Femur (tissue), 1 donor: ENCODE measurements around the gene PIEZO2.
"Not testable (repeated sequence)": the region's sequence is repeated elsewhere in the genome, so short reads cannot be mapped to it uniquely, and the experiment has no call there.

ENCODE experiments used
- DNase-seq: peaks from one replicate; pipeline ENCODE4 v3.0.0-alpha.2; 2017

Gene PIEZO2

GRCh38 chr18:10660179-10660884 lies 489.0 kb downstream of the PIEZO2 start:
- DNase-seq = peak; percentile 84

- DNase-seq = no peak
Observed at GRCh38 chr18:10659594-10659993, 489.8 kb downstream of the PIEZO2 start.

DNA sequence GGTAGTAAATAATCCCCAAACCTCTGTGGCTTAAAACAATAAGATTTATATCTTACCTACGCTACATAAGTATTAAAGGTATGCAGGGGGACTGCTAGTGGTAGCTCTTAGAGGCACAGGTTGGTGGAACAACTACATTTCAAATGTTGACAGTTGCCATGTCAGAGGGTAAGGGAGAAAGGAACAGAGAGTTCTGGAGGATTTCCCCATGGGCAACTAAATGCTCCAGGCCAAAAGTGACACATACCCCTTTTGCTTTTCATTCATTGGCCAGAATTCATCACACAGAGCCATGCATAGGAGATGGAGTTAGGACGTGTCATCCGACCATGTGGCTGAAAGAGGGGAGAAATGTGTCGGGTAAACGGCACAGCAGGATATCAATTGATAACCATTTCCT lies 490.4 kb downstream of the PIEZO2 start:
- DNase-seq = no peak

DNA sequence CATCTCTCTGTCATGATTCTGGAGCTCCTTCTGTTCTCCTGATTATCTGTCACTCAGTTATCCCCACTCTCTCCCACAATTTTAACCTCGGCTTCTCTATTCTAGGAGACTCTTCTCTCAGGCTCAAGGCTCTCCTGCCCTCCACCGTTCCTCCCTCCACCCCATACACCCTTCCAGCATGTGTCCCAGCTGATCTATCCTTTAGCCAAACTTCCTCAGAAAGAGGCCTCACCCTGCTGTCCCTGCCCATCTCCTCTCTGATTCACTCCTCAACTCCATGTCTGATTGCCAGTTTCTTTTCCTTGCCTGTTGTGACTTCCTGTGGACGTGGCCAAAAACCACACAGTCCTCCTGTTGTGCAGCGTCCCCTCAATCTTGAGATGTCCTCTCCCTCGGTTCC lies 505.4 kb downstream of the PIEZO2 start:
- not testable (repeated sequence) for DNase-seq

- not testable (repeated sequence) for DNase-seq
Observed at GRCh38 chr18:10642915-10643524, 506.3 kb downstream of the PIEZO2 start.

- not testable (repeated sequence) for DNase-seq
Observed at GRCh38 chr18:10638539-10638885, 510.9 kb downstream of the PIEZO2 start.

DNA sequence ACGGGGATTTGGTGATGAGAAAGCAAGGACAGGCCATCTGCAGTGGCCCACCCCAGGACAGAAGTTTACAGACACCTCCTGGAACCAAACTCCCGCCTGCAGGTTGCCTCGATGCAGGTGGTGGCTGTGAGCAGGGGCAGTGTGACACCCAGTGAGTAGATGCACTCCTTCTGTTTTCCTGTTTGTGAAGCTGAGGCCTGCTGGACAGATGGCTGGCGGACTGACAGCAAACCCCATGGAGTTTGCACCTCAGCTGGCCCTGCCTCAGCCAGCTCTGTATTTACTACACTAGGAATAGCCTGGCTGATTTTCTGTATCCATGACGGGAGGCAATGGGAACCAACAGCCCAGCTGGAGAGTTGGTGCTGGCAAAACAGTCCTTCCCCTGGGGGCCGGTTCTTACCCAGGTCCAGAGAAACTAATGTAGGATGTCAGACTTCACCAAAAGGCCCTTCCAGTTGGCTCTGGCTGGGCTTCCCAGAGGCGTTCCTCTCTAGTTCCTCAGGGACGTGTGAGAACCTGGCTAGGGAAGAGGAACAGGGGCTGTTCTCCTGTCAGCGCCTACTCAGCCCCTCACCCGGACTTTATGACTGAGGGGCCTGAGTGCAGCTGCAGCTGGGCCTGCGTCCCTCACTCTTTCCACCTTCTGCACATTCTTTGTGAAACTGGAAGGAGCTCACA lies 511.4 kb downstream of the PIEZO2 start:
- DNase-seq = peak; percentile 27

DNA sequence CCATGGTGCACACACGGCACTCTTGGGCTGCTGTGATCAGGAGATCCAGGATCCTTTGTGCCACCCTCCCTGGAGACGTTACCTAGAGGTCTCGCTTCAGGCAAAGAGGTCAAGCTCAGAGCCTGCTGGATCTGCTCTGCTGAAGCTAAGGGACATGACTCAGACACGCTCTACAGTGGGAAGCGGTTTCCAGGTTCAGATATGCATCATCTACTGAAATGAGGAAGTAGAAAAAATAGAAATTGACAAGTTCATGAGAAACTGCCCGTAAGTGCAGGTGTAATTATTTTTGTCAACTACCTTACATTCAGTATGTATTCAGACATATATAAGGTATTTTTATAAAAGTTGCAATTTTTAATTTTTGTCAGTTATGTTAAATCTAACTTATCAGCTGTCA lies 520.3 kb downstream of the PIEZO2 start:
- not testable (repeated sequence) for DNase-seq

DNA sequence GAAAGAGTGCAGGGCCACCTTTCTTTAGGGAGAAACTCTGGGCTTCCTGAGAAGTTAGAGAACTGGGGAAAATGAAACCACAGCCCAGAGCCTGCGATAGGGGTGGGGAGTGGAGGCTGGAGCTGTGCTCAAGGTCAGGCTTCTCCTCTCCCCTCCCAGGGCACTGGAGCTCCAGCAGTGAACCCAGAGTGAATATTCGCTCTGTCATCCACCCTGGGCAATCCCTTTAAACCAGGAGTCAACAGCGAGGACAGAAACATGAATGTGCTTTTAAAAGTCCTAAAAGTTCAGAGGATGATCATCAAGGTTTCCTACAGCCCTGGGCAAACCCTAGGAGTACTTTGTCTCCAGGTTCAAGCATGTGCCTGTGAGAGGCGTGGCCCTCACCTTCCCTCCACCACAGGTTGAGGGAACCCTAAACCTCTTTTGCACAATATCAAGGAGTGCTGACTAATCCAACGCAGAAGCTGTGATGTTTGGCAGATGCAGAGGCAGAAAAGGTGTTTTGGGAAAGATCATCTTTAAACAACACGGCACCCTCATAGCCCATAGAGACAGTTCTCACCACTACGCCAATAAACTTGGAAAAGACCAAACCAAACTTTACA lies 522.7 kb downstream of the PIEZO2 start:
- not testable (repeated sequence) for DNase-seq

GRCh38 chr18:10623606-10624005 lies 525.8 kb downstream of the PIEZO2 start:
- not testable (repeated sequence) for DNase-seq

DNA sequence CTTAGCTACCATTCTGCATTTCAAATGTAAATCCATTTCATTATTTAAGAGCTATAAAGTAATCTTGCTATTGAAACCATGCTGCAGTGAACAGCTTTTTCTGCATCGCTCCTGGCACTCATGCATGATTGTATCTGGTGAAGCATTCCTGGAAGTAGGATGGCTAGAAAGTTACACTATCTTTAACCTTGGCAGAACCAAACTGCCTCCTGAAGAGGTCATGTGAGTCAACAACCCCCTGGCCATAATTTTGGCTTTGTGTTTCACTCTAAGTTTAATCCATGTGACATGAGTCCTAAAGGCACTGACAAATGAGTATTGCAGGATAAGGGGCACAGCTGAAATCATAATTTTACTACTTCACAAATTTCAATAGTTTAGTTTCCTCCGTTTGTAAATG lies 526.4 kb downstream of the PIEZO2 start:
- not testable (repeated sequence) for DNase-seq

- DNase-seq = not testable (repeated sequence)
Observed at GRCh38 chr18:10620670-10621329, 528.6 kb downstream of the PIEZO2 start.
